ENCODE results near the gene UST.

Gene UST

DNA sequence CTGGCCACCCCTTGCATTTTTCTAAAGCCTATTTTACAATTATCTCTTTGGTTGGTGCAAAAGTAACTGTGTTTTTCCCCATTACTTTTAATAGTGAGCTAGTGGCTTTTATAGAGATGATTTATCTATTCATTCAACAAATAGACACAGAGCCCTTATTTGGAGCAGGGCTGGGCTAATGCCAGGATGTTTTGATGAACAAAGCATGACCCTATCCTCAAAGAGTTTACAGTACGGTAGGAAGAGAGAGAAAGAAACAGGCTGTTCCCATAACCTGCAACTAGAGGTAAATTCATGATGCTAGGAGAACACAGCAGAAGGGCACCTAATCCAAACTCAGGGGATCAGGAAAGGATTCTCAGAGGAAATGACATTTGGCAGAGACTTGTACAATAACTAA lies 37.3 kb upstream of the UST start:
- no peak overlapping the region for H3K4me3 ChIP-seq (ENCODE audit: low read depth in 1 of 2, low read length in 2 of 2)
- H3K27me3 ChIP-seq (ENCODE audit: control insufficient read depth in 1 of 2, insufficient read depth in 2 of 2, low read length in 2 of 2) = no peaks in the 10 kb centered on the region
- H3K27ac ChIP-seq (ENCODE audit: low read depth, low read length) = no peak overlapping the region
- H3K36me3 ChIP-seq (ENCODE audit: control insufficient read depth in 1 of 2, insufficient read depth in 2 of 2, low read length in 2 of 2) = no peaks in the 10 kb centered on the region
- H3K4me1 ChIP-seq (ENCODE audit: control insufficient read depth in 1 of 2, insufficient read depth in 2 of 2, low read length in 2 of 2) = no peaks in the 10 kb centered on the region
- H3K9ac ChIP-seq (ENCODE audit: low read depth in 1 of 2, low read length in 2 of 2) = no peak overlapping the region
- H3K9me3 ChIP-seq (ENCODE audit: control insufficient read depth in 1 of 2, low read length in 2 of 2) = no peaks in the 10 kb centered on the region

DNA sequence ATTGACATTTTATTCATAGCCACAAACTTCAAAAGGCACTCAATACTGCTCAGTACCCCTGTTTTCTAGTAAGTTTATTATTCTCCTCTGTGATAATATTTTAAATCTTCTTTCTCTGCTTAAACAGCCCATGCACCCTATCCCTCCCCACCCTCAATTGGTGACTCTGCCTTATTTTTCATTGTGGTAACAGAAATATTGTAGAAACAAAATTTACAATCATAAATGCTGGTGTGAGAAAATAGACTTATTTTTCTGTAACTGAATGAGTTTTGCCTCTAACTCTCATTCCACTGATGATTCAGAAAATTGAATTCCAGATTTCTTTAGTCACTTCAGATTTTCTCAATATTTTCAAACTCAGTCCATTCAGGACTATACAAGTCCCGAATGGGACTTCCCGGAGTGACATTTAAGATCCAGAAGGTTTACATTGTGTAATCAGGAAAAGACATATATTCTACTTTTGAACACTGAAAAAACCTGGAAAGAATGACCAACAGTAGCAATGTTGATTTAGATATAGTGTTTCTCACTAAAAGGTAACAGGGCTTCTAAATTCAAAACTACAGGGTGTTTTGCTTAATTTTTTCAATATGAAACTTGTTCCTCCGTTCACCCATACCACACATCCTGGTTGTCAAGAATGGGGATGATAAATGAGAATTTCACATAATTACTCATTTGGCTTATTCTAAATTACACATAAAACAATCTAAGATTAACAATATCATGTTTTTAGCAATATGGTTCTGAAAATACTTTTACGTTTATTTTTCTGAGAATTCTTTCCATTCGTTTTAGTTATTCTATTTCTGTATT lies 34.8 kb upstream of the UST start:
- H3K36me3 ChIP-seq (ENCODE audit: control insufficient read depth in 1 of 2, insufficient read depth in 2 of 2, low read length in 2 of 2) = no peaks in the 10 kb centered on the region
- H3K9me3 ChIP-seq (ENCODE audit: control insufficient read depth in 1 of 2, low read length in 2 of 2) = no peaks in the 10 kb centered on the region
- H3K9ac ChIP-seq (ENCODE audit: low read depth in 1 of 2, low read length in 2 of 2) = no peak overlapping the region
- H3K27me3 ChIP-seq (ENCODE audit: control insufficient read depth in 1 of 2, insufficient read depth in 2 of 2, low read length in 2 of 2) = no peaks in the 10 kb centered on the region
- no peak overlapping the region for H3K4me3 ChIP-seq (ENCODE audit: low read depth in 1 of 2, low read length in 2 of 2)
- H3K4me1 ChIP-seq (ENCODE audit: control insufficient read depth in 1 of 2, insufficient read depth in 2 of 2, low read length in 2 of 2) = no peaks in the 10 kb centered on the region
- no peak overlapping the region for H3K27ac ChIP-seq (ENCODE audit: low read depth, low read length)

DNA sequence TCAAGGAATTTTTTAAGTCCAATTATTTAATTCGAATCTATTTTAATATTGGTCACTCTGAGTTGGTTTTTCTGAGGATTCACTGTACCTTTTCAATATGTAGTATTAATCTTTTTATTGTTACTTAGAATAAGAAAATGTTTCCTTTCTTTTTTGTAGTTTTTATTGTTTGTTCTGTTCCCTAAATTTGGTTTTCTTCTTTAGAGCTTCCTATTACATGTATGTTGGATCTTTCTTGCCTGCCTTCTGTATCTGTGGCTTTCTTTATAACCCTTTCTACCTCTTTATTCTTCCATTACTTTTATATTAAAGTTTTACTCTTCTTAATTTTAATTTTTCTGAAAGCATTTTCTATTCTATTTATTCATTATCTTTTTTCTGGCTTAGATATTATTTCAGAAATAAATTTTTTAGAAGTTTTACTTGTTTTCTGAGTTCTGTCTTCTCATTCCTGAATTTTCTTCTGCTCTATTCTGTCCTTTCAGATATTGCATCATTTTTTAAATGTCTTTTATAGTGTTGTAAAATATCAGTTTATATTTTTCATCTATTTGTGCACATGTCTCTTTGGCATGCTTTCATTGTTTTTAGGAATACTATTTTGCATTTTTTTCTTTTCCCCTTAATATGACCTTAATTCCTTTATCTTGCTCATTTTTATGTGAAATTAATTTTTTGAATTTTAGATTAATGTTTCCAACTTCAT lies 33.6 kb upstream of the UST start:
- Histone ChIP-seq H3K4me3 (ENCODE audit: low read depth in 1 of 2, low read length in 2 of 2) (no peak overlapping the region), H3K9me3 (ENCODE audit: control insufficient read depth in 1 of 2, low read length in 2 of 2) (no peaks in the 10 kb centered on the region)

DNA sequence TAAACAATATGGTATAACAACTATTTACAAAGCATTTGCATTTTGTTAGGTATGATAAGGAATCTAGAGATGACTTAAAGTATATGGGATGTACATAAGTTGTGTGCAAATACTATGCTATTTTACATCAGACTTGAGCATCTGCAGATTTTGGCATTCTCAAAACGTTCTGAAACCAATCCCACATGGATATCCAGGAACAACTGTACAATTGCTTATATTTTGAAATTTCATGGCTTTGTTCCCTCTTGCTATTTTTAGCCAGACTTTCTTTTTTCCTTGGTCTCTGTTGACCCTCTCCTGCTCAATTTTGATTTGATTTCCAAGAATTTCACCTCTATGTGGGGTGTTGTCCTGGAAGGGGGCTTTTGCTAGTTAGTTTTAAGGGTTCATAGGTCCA lies 32.9 kb upstream of the UST start:
- Histone ChIP-seq H3K9me3 (ENCODE audit: control insufficient read depth in 1 of 2, low read length in 2 of 2) (no peaks in the 10 kb centered on the region), H3K27me3 (ENCODE audit: control insufficient read depth in 1 of 2, insufficient read depth in 2 of 2, low read length in 2 of 2) (no peaks in the 10 kb centered on the region), H3K36me3 (ENCODE audit: control insufficient read depth in 1 of 2, insufficient read depth in 2 of 2, low read length in 2 of 2) (no peaks in the 10 kb centered on the region), H3K27ac (ENCODE audit: low read depth, low read length) (no peak overlapping the region), H3K4me1 (ENCODE audit: control insufficient read depth in 1 of 2, insufficient read depth in 2 of 2, low read length in 2 of 2) (no peaks in the 10 kb centered on the region), H3K4me3 (ENCODE audit: low read depth in 1 of 2, low read length in 2 of 2) (no peak overlapping the region), H3K9ac (ENCODE audit: low read depth in 1 of 2, low read length in 2 of 2) (no peak overlapping the region)

More for the DNA sequence above, 33.6 kb upstream of the UST start:
- H3K4me1 ChIP-seq (ENCODE audit: control insufficient read depth in 1 of 2, insufficient read depth in 2 of 2, low read length in 2 of 2) = no peaks in the 10 kb centered on the region
- H3K27ac ChIP-seq (ENCODE audit: low read depth, low read length) = no peak overlapping the region
- no peaks in the 10 kb centered on the region for H3K36me3 ChIP-seq (ENCODE audit: control insufficient read depth in 1 of 2, insufficient read depth in 2 of 2, low read length in 2 of 2)
- H3K9ac ChIP-seq (ENCODE audit: low read depth in 1 of 2, low read length in 2 of 2) = no peak overlapping the region
- H3K27me3 ChIP-seq (ENCODE audit: control insufficient read depth in 1 of 2, insufficient read depth in 2 of 2, low read length in 2 of 2) = no peaks in the 10 kb centered on the region

DNA sequence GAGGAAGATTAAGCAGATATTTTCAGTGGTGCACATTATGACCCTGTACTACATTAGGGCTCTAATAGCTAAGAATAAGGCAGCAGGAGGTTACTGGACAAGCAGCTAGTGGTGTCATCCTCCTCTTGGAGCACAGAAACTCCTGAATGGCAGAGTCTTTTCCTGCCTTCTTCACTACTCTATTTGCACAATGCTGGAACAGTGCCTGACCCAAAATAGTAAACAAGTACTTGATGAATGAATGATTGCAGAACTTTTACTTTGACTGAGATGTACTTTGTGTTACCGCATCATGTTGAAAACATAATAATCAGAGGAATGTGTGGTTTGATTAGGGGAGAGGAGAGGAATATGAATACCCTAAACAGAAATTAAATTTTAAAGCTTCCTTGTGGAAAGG lies 30.0 kb upstream of the UST start:
- H3K27ac ChIP-seq (ENCODE audit: low read depth, low read length) = no peak overlapping the region

GRCh38 chr6:148720406-148720805 lies 26.4 kb upstream of the UST start:
- Histone ChIP-seq H3K4me1 (ENCODE audit: control insufficient read depth in 1 of 2, insufficient read depth in 2 of 2, low read length in 2 of 2) (no peaks in the 10 kb centered on the region), H3K9me3 (ENCODE audit: control insufficient read depth in 1 of 2, low read length in 2 of 2) (no peaks in the 10 kb centered on the region), H3K4me3 (ENCODE audit: low read depth in 1 of 2, low read length in 2 of 2) (no peak overlapping the region), H3K27me3 (ENCODE audit: control insufficient read depth in 1 of 2, insufficient read depth in 2 of 2, low read length in 2 of 2) (no peaks in the 10 kb centered on the region), H3K9ac (ENCODE audit: low read depth in 1 of 2, low read length in 2 of 2) (no peak overlapping the region), H3K36me3 (ENCODE audit: control insufficient read depth in 1 of 2, insufficient read depth in 2 of 2, low read length in 2 of 2) (no peaks in the 10 kb centered on the region), H3K27ac (ENCODE audit: low read depth, low read length) (no peak overlapping the region)

More for the DNA sequence above, 30.0 kb upstream of the UST start:
- H3K27me3 ChIP-seq (ENCODE audit: control insufficient read depth in 1 of 2, insufficient read depth in 2 of 2, low read length in 2 of 2) = no peaks in the 10 kb centered on the region
- H3K4me1 ChIP-seq (ENCODE audit: control insufficient read depth in 1 of 2, insufficient read depth in 2 of 2, low read length in 2 of 2) = no peaks in the 10 kb centered on the region
- H3K9me3 ChIP-seq (ENCODE audit: control insufficient read depth in 1 of 2, low read length in 2 of 2) = no peaks in the 10 kb centered on the region
- H3K9ac ChIP-seq (ENCODE audit: low read depth in 1 of 2, low read length in 2 of 2) = no peak overlapping the region
- no peaks in the 10 kb centered on the region for H3K36me3 ChIP-seq (ENCODE audit: control insufficient read depth in 1 of 2, insufficient read depth in 2 of 2, low read length in 2 of 2)
- no peak overlapping the region for H3K4me3 ChIP-seq (ENCODE audit: low read depth in 1 of 2, low read length in 2 of 2)

GRCh38 chr6:148720897-148721296 lies 25.9 kb upstream of the UST start:
- no peak overlapping the region for H3K9ac ChIP-seq (ENCODE audit: low read depth in 1 of 2, low read length in 2 of 2)
- no peak overlapping the region for H3K4me3 ChIP-seq (ENCODE audit: low read depth in 1 of 2, low read length in 2 of 2)
- H3K36me3 ChIP-seq (ENCODE audit: control insufficient read depth in 1 of 2, insufficient read depth in 2 of 2, low read length in 2 of 2) = no peaks in the 10 kb centered on the region
- H3K27me3 ChIP-seq (ENCODE audit: control insufficient read depth in 1 of 2, insufficient read depth in 2 of 2, low read length in 2 of 2) = no peaks in the 10 kb centered on the region
- no peaks in the 10 kb centered on the region for H3K4me1 ChIP-seq (ENCODE audit: control insufficient read depth in 1 of 2, insufficient read depth in 2 of 2, low read length in 2 of 2)
- H3K9me3 ChIP-seq (ENCODE audit: control insufficient read depth in 1 of 2, low read length in 2 of 2) = no peaks in the 10 kb centered on the region
- H3K27ac ChIP-seq (ENCODE audit: low read depth, low read length) = no peak overlapping the region

DNA sequence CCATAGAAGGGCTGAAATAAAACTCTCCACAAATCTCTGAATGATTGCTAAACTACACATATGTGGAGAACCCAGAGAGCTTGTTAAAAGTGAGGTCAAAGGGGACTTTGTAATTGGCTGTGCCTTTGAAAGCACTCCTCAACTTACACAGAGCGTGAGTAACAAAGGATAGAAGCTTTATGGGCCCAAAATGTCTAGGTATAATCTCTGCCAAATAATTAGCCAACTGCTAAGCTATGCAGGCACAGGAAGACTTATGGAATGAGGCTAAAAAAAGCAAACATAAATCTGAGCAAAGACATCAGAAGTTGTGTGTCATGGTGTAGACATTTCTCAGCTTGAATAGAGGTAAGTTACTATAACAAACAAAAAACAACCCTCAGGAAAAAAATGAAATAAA lies 23.3 kb upstream of the UST start:
- no peak overlapping the region for H3K27ac ChIP-seq (ENCODE audit: low read depth, low read length)
- H3K27me3 ChIP-seq (ENCODE audit: control insufficient read depth in 1 of 2, insufficient read depth in 2 of 2, low read length in 2 of 2) = no peaks in the 10 kb centered on the region
- H3K4me3 ChIP-seq (ENCODE audit: low read depth in 1 of 2, low read length in 2 of 2) = no peak overlapping the region
- H3K9ac ChIP-seq (ENCODE audit: low read depth in 1 of 2, low read length in 2 of 2) = no peak overlapping the region
- no peaks in the 10 kb centered on the region for H3K4me1 ChIP-seq (ENCODE audit: control insufficient read depth in 1 of 2, insufficient read depth in 2 of 2, low read length in 2 of 2)
- no peaks in the 10 kb centered on the region for H3K9me3 ChIP-seq (ENCODE audit: control insufficient read depth in 1 of 2, low read length in 2 of 2)
- no peaks in the 10 kb centered on the region for H3K36me3 ChIP-seq (ENCODE audit: control insufficient read depth in 1 of 2, insufficient read depth in 2 of 2, low read length in 2 of 2)

- Histone ChIP-seq H3K9ac (ENCODE audit: low read depth in 1 of 2, low read length in 2 of 2) (no peak overlapping the region), H3K36me3 (ENCODE audit: control insufficient read depth in 1 of 2, insufficient read depth in 2 of 2, low read length in 2 of 2) (no peaks in the 10 kb centered on the region), H3K4me3 (ENCODE audit: low read depth in 1 of 2, low read length in 2 of 2) (no peak overlapping the region), H3K9me3 (ENCODE audit: control insufficient read depth in 1 of 2, low read length in 2 of 2) (no peaks in the 10 kb centered on the region), H3K4me1 (ENCODE audit: control insufficient read depth in 1 of 2, insufficient read depth in 2 of 2, low read length in 2 of 2) (no peaks in the 10 kb centered on the region), H3K27me3 (ENCODE audit: control insufficient read depth in 1 of 2, insufficient read depth in 2 of 2, low read length in 2 of 2) (no peaks in the 10 kb centered on the region), H3K27ac (ENCODE audit: low read depth, low read length) (no peak overlapping the region)
Measured at GRCh38 chr6:148724428-148724827, 22.4 kb upstream of the UST start.

GRCh38 chr6:148727104-148727503 lies 19.7 kb upstream of the UST start:
- Histone ChIP-seq H3K9ac (ENCODE audit: low read depth in 1 of 2, low read length in 2 of 2) (no peak overlapping the region), H3K9me3 (ENCODE audit: control insufficient read depth in 1 of 2, low read length in 2 of 2) (no peaks in the 10 kb centered on the region), H3K4me1 (ENCODE audit: control insufficient read depth in 1 of 2, insufficient read depth in 2 of 2, low read length in 2 of 2) (no peaks in the 10 kb centered on the region), H3K27ac (ENCODE audit: low read depth, low read length) (no peak overlapping the region), H3K36me3 (ENCODE audit: control insufficient read depth in 1 of 2, insufficient read depth in 2 of 2, low read length in 2 of 2) (no peaks in the 10 kb centered on the region), H3K27me3 (ENCODE audit: control insufficient read depth in 1 of 2, insufficient read depth in 2 of 2, low read length in 2 of 2) (no peaks in the 10 kb centered on the region), H3K4me3 (ENCODE audit: low read depth in 1 of 2, low read length in 2 of 2) (no peak overlapping the region)

Measured in duodenal mucosa (tissue), 2 donors.